Embryonic facial prominence (tissue), 1 donor: ENCODE measurements around the gene TMEM19.

Source experiments
- DNase-seq: peaks from one replicate; pipeline ENCODE4 v3.0.0-alpha.2; 2016; ENCODE audit errors: extremely low spot score

The TMEM19 gene

GRCh38 chr12:71685914-71686657 lies at the start of gene TMEM19:
Gene TMEM19, plus strand, starts transcription at chr12:71686082. Its CDS starts 599 bp downstream, at chr12:71686681.
- DNase-seq: peak; percentile 43

- no peak for DNase-seq
Measured at GRCh38 chr12:71636704-71637115, 49.2 kb upstream of the TMEM19 start.

GRCh38 chr12:71638499-71638898 lies 47.4 kb upstream of the TMEM19 start:
- no peak for DNase-seq

- DNase-seq: no peak
Measured at GRCh38 chr12:71639341-71639760, 46.5 kb upstream of the TMEM19 start.

GRCh38 chr12:71640316-71640715 lies 45.6 kb upstream of the TMEM19 start:
- no peak for DNase-seq

- DNase-seq: no peak
Measured at GRCh38 chr12:71641390-71641789, 44.5 kb upstream of the TMEM19 start.

GRCh38 chr12:71642264-71642663 lies 43.6 kb upstream of the TMEM19 start:
- DNase-seq: no peak

GRCh38 chr12:71645268-71645667 lies 40.6 kb upstream of the TMEM19 start:
- no peak for DNase-seq

GRCh38 chr12:71646512-71646911 lies 39.4 kb upstream of the TMEM19 start:
- no peak for DNase-seq

- DNase-seq: no peak
Measured at GRCh38 chr12:71648537-71648936, 37.3 kb upstream of the TMEM19 start.

- DNase-seq: no peak
Measured at GRCh38 chr12:71649401-71649800, 36.5 kb upstream of the TMEM19 start.

- no peak for DNase-seq
Measured at GRCh38 chr12:71652656-71653055, 33.2 kb upstream of the TMEM19 start.

GRCh38 chr12:71653137-71653536 lies 32.7 kb upstream of the TMEM19 start:
- no peak for DNase-seq

GRCh38 chr12:71654200-71654599 lies 31.7 kb upstream of the TMEM19 start:
- DNase-seq: no peak

GRCh38 chr12:71655495-71655894 lies 30.4 kb upstream of the TMEM19 start:
- DNase-seq: no peak

GRCh38 chr12:71655907-71656306 lies 30.0 kb upstream of the TMEM19 start:
- DNase-seq: no peak

- DNase-seq: no peak
Measured at GRCh38 chr12:71656740-71657139, 29.1 kb upstream of the TMEM19 start.

- DNase-seq: no peak
Measured at GRCh38 chr12:71661977-71662530, 23.8 kb upstream of the TMEM19 start.

GRCh38 chr12:71662849-71663560 lies 22.9 kb upstream of the TMEM19 start:
- DNase-seq: peak; percentile 25

GRCh38 chr12:71663561-71664410 lies 22.1 kb upstream of the TMEM19 start, which contains the start of the genes THAP2 and ZFC3H1:
Gene THAP2, plus strand, starts transcription at chr12:71664301. Its CDS starts 209 bp downstream, at chr12:71664510.
Gene ZFC3H1, minus strand, starts transcription at chr12:71663848. Its CDS starts 238 bp downstream, at chr12:71663610.
- DNase-seq: peak; percentile 100

GRCh38 chr12:71664411-71665089 lies 21.3 kb upstream of the TMEM19 start:
- DNase-seq: no peak
